Measurements from ENCODE around the gene EPHB1.

- TF ChIP-seq CTCF (IDR thresholded peaks at IDR 0.05; ENCODE audit: insufficient read depth, low read length): no peak
- TF ChIP-seq GABPA (IDR thresholded peaks at IDR 0.05; ENCODE audit: low read depth): no peak
- no peak for TF ChIP-seq POLR2AphosphoS5 (IDR thresholded peaks at IDR 0.05; ENCODE audit: low read depth)
- TF ChIP-seq REST (IDR thresholded peaks at IDR 0.05; ENCODE audit: insufficient replicate concordance, low read depth): no peak
These were observed 57.1 kb downstream of the EPHB1 start for GRCh38 chr3:134852132-134852531.
